ENCODE data around the gene LTBP2.
A peak's percentile ranks its signal among the peaks of the same experiment; 100 is the strongest.

The LTBP2 gene

GRCh38 chr14:74510223-74510931 is 101.7 kb downstream of the LTBP2 start:
- no peak for DNase-seq (ENCODE audit: extremely low read depth in 1 of 2, low read depth in 1 of 2)

GRCh38 chr14:74509587-74510222 is 102.3 kb downstream of the LTBP2 start:
- DNase-seq (ENCODE audit: extremely low read depth in 1 of 2, low read depth in 1 of 2) = no peak

- DNase-seq (ENCODE audit: extremely low read depth in 1 of 2, low read depth in 1 of 2) = no peak
These were observed 103.1 kb downstream of the LTBP2 start for GRCh38 chr14:74508844-74509428.

- no peak for DNase-seq (ENCODE audit: extremely low read depth in 1 of 2, low read depth in 1 of 2)
These were observed 103.7 kb downstream of the LTBP2 start for GRCh38 chr14:74508292-74508731.

- no peak for DNase-seq (ENCODE audit: extremely low read depth in 1 of 2, low read depth in 1 of 2)
These were observed 104.2 kb downstream of the LTBP2 start for GRCh38 chr14:74507840-74508239.

- DNase-seq (ENCODE audit: extremely low read depth in 1 of 2, low read depth in 1 of 2) = no peak
These were observed 105.0 kb downstream of the LTBP2 start for GRCh38 chr14:74507085-74507484.

- no peak for DNase-seq (ENCODE audit: extremely low read depth in 1 of 2, low read depth in 1 of 2)
These were observed 105.6 kb downstream of the LTBP2 start for GRCh38 chr14:74506411-74506851.

GRCh38 chr14:74505831-74506230 is 106.2 kb downstream of the LTBP2 start:
- DNase-seq (ENCODE audit: extremely low read depth in 1 of 2, low read depth in 1 of 2) = no peak

GRCh38 chr14:74504874-74505720 is 106.9 kb downstream of the LTBP2 start:
- DNase-seq (ENCODE audit: extremely low read depth in 1 of 2, low read depth in 1 of 2) = no peak

GRCh38 chr14:74504412-74504811 is 107.6 kb downstream of the LTBP2 start:
- DNase-seq (ENCODE audit: extremely low read depth in 1 of 2, low read depth in 1 of 2) = no peak

- DNase-seq (ENCODE audit: extremely low read depth in 1 of 2, low read depth in 1 of 2) = no peak
These were observed 108.1 kb downstream of the LTBP2 start for GRCh38 chr14:74503938-74504335.

GRCh38 chr14:74503291-74503937 is 108.6 kb downstream of the LTBP2 start:
- no peak for DNase-seq (ENCODE audit: extremely low read depth in 1 of 2, low read depth in 1 of 2)

- DNase-seq (ENCODE audit: extremely low read depth in 1 of 2, low read depth in 1 of 2) = no peak
These were observed 109.6 kb downstream of the LTBP2 start for GRCh38 chr14:74502236-74503019.

- no peak for DNase-seq (ENCODE audit: extremely low read depth in 1 of 2, low read depth in 1 of 2)
These were observed 110.3 kb downstream of the LTBP2 start for GRCh38 chr14:74501691-74502090.

GRCh38 chr14:74501135-74501614 is 110.9 kb downstream of the LTBP2 start:
- DNase-seq (ENCODE audit: extremely low read depth in 1 of 2, low read depth in 1 of 2) = no peak

GRCh38 chr14:74500417-74501134 is 111.5 kb downstream of the LTBP2 start:
- DNase-seq (ENCODE audit: extremely low read depth in 1 of 2, low read depth in 1 of 2) = no peak

GRCh38 chr14:74495356-74495755 is 116.7 kb downstream of the LTBP2 start:
- no peak for DNase-seq (ENCODE audit: extremely low read depth in 1 of 2, low read depth in 1 of 2)

GRCh38 chr14:74493343-74494261 is 118.4 kb downstream of the LTBP2 start, which contains the start of gene ISCA2:
TSS of gene ISCA2 (plus strand) at chr14:74493765. CDS start at chr14:74493775, 10 bp downstream.
- peak; percentile 99 to 100 for DNase-seq (ENCODE audit: extremely low read depth in 1 of 2, low read depth in 1 of 2)
